CD4-positive, alpha-beta T cell treated with Interleukin-2 at 100 ng/mL for 4 hours (primary cell): Measurements from ENCODE around the gene TM4SF20.
A peak's percentile ranks its signal among the peaks of the same experiment; 100 is the strongest.
"Not testable (repeated sequence)": the region's sequence is repeated elsewhere in the genome, so short reads cannot be mapped to it uniquely, and the experiment has no call there.

Experiments
- DNase-seq: peaks from one replicate; pipeline ENCODE4 v3.0.0-alpha.2; 2020; ENCODE audit warnings: low spot score

TM4SF20 gene

GRCh38 chr2:227398684-227399670, 19.9 kb upstream of the TM4SF20 start:
- DNase-seq, result no peak

GRCh38 chr2:227397562-227397961, 18.5 kb upstream of the TM4SF20 start:
- no peak for DNase-seq

DNA sequence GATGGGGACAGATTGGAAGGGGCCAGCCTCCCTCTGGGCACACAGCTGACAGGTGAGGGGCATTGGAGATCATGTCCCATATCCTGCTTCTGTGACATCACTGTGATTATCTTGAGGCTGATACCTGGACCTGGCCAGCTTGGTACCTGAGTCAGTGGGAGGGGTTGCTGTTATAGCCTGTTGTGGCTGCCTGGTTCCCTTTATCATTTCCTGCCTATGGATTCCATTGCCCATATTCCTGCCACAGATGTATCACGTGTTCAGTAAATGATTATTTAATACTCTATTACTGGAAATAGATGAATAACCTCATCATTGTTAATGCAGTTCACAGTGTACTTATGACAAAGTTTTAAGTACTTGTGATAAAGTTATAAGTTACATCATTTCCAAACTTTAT, 16.4 kb upstream of the TM4SF20 start:
- no peak for DNase-seq

DNA sequence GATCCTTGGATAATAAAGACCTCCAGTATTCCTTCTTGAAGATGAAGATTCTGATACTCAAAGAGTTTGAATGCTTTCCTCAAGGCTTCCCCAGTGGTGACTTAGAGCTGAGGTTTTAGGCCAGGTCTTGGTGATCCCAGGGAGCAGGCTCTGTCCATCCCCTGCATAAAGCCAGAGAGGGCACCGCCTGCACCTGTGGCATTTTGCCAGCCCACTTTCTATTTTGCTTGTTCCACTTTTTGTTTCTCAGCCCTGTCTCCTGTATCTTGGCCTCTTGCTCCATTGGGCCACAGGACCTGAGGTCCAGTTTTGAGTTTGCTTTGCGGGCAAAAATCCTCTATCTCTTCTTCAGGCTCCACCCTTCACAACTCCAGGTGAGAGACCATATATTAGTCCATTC, 15.3 kb upstream of the TM4SF20 start:
- DNase-seq, result no peak

DNA sequence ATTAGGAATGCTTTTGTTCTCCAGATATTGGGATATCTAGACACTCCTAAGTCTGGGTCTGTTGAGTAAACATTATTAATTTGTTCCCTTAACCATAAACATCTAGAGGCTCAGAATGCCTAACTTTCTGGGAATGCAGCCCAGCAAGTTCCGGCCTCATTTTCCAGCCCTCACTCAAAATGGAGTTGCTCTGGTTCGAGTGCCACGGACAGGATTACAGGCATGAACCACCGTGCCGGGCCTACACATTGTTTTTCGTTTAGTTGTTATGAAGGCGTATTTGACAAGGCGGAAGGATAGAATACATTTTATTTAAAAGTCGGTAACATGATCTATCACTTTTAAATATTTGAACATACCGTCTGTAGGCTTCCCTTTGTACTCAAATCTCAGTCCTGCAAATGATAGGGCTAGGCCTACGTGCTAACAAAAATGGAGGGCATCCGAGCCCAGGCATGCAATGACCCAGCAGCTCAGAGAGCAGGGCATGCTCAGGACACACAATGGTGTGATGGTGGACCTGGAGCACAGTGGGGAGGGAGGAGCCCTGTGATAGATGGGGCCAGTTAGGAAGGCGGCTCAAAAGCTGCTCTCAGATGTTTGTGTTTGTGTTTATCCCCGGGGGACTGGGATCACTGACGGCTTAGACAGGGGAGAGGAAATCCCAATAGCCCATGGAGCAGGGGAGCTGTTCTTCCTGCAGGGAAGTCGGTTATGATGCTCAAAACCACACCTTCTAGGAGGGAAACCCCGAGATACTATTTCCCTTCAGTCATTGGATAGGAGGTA, 11.6 kb upstream of the TM4SF20 start:
- DNase-seq, result no peak

DNA sequence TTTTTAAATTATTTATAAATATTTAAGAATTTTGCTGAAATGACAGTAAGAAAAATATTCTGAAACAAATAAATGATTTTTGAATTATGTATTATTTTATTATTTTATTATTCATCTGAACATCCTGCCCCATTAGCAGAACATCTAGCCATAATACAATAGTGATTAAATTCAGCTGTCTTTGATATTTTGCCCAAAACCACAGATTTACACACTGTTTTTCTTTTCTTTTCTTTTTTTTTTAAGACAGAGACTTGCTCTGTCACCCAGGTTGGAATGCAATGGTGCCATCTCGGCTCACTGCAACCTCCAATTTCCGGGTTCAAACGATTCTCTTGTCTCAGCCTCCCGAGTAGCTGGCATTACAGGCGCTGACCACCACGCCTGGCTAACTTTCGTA, 10.6 kb upstream of the TM4SF20 start:
- no peak for DNase-seq

DNA sequence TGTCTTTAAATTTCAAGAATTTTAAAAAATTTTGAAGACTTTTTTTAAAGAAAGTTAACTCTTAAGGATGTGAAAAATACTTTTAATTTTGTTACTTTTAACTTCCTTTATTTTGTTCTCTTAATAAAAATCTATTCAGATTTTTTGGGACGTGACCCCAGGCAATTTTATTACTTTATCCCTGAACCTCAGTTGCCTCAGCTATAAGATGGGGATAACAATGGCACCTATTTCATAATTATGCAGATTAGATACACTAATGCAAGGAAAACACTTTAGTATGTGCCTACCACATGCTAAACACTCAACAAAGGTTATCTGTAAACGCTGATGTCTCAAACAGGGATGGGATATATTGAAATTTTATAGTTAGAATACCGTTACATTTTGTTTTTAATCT, 10.1 kb upstream of the TM4SF20 start:
- DNase-seq, result no peak

DNA sequence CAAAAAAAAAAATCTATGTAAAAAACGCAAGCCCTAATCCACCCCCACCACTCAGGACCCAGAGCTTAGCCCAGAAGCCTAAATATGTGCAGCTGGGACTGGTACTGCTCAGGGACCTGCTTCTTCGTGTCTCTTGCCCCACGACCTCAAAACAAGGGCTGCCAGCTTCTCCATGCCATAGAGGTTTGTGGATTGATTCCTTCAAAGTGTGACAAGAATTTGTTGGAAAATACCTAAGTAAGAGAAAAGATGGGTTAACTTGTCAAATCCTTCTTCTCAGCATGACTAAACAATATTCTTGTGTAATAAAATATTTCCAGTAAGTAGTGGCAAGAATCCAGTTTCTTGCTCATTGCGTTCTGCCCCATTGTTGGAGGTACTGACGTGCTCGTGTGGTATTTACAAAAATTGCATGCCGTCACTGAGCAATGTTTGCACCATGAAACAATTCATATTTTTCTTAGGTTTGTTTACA, 9.5 kb upstream of the TM4SF20 start:
- DNase-seq, result no peak

DNA sequence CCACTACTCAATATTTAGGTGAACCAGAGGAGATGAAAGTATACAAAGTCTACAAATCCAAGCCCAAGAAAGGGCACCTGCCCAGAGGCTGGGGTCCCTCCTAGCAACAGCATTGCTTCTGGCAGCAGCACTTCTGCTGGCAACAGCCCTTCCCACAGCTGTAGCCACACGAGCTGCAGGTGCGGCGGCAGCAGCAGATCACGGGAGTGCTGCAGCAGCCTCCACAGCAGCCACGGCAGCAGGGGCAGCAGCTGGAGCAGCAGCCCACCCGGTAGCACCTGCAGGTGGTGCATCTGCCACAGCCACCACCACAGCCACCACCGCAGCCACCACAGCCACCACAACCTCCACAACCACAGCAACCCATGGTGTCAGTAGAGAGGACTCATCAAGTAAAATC, 8.5 kb upstream of the TM4SF20 start, which contains the start of gene SCYGR1:
TSS of gene SCYGR1 (minus strand) at position 367 of the 400 bp plus-strand sequence. CDS start at position 367, 0 bp downstream.
- not testable (repeated sequence) for DNase-seq

DNA sequence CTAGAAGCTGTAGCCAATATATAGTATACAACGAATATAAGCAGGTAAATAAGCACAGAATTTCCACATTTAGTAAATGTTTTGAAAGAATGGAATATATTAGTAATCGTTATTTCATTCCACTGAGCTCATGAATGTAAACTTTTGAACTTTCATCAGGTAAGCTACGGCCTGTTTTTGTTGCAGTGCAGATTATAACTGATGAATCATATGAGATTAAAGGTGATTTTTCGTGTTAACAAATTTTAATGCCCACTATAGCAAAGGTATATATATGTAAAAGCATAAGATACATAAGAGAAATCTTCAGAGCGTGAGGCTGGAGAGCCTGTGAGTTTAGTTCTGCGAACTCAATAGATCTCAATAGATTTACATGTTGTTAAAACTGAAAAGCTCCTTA, 7.5 kb upstream of the TM4SF20 start:
- DNase-seq, result no peak

- no peak for DNase-seq
Measured at GRCh38 chr2:227383686-227384085, 4.6 kb upstream of the TM4SF20 start.

DNA sequence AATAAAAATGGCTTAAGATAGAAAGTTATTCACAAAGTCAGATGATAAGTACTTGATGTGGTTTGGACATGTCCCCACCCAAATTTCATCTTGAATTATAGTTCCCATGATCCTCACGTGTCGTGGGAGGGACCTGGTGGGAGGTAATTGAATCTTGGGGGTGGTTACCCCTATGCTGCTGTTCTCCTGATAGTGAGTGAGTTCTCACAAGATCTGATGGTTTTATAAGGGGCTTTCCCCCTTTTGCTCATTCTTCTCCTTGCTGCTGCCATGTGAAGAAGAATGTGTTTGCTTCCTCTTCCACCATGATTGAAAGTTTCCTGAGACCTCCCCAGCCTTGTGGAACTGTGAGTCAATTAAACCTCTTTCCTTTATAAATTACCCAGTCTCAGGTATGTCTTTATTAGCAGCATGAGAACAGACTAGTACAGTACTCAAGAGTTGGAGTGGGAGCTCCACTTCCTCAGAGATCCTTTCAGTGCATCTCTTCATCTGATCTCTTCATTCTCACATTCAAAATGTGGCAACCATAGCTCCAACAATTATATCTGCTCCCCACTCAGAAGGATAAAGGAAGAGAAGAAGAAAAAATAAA, 3.2 kb upstream of the TM4SF20 start:
- not testable (repeated sequence) for DNase-seq

GRCh38 chr2:227378371-227378782, 729 bp downstream of the TM4SF20 start:
- DNase-seq, result no peak

DNA sequence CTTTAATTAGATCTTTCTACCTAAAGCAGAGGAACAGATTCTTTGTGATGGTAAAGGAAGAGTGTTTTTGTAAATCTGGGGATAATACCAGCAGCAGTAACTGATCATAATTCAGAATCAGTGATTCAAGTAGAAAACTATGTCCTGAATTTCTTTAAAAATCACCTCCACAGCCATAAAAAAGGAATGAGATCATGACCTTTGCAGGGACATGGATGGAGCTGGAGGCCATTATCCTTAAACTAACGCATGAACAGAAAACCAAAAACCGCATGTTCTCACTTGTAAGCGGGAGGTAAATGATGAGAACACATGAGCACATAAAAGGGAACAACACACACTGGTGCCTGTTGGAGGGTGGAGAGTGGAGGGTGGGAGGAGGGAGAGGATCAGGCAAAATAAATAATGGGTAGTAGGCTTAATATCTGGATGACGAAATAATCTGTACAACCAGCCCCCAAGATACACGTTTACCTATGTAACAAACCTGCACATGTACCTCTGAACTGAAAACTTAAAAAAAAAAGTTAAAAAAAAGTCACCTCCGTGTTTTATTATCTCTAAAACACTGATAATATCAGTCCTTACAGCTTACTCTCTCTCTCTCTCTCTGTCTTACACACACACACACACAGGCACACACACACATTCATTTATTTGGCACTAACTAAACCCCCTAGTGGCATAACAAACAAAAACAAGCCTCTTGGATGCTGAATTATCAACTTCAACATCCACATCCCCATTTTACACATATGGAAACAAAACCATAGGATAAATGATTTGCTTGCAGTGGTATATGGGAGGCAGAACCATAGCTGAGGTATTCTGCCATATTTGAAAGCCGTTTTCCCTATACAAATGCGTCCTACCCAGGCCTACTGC, 1.4 kb downstream of the TM4SF20 start:
- no peak for DNase-seq

- DNase-seq, result no peak
Measured at GRCh38 chr2:227376656-227377396, 2.3 kb downstream of the TM4SF20 start.

- peak; percentile 23 for DNase-seq
Measured at GRCh38 chr2:227374158-227374557, 4.9 kb downstream of the TM4SF20 start.

- DNase-seq, result no peak
Measured at GRCh38 chr2:227373389-227373788, 5.7 kb downstream of the TM4SF20 start.

DNA sequence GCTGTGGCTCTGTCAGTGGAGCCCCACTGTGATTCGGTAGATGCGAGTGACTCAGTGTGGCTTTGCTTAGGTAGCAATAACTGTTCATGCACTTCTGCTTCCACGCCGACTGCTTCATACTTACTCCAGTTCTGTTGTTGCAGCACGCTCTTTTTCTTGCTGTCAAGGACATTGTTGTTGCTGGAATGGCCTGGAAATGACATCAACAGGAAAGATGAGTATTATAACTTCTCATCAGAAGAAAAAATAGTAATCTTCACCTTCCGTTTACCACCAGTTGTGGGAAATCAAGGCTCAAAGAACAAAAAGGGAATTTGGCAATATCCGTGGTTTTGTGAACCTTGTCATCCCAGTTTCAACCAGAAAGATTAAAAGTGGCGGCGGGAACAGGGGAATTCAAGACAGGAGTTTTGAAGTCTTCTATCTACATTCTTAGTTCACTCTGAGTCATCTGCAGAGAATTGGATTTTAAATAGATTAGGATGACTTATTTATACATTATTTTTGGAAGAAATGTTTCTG, 8.3 kb downstream of the TM4SF20 start:
- no peak for DNase-seq

GRCh38 chr2:227370092-227370491, 9.0 kb downstream of the TM4SF20 start:
- no peak for DNase-seq

- no peak for DNase-seq
Measured at GRCh38 chr2:227368574-227368973, 10.5 kb downstream of the TM4SF20 start.
